ENCODE measurements around the gene ARHGEF12. TPM values are rescaled to one million over a fixed set of nuclear protein-coding genes. Genes with fewer than 3 reads are reported as not detected.
"Not testable (repeated sequence)": the region's sequence is repeated elsewhere in the genome, so short reads cannot be mapped to it uniquely, and the experiment has no call there.

Gene ARHGEF12
- total RNA-seq, 1 experiment from 2014 or later = 56.6 TPM

GRCh38 chr11:120492486-120492885 lies 156.3 kb downstream of the ARHGEF12 start:
- no peak for DNase-seq (ENCODE audit: low read depth)

- no peak for DNase-seq (ENCODE audit: low read depth)
Measured at GRCh38 chr11:120494595-120494994, 158.4 kb downstream of the ARHGEF12 start.

- DNase-seq (ENCODE audit: low read depth) = no peak
Measured at GRCh38 chr11:120499088-120499487, 162.9 kb downstream of the ARHGEF12 start.

- DNase-seq (ENCODE audit: low read depth) = no peak
Measured at GRCh38 chr11:120499859-120500258, 163.6 kb downstream of the ARHGEF12 start.

GRCh38 chr11:120500414-120501071 lies 164.3 kb downstream of the ARHGEF12 start:
- no peak for DNase-seq (ENCODE audit: low read depth)

GRCh38 chr11:120501440-120501839 lies 165.2 kb downstream of the ARHGEF12 start:
- DNase-seq (ENCODE audit: low read depth) = no peak

GRCh38 chr11:120501976-120502755 lies 166.0 kb downstream of the ARHGEF12 start:
- DNase-seq (ENCODE audit: low read depth) = no peak

GRCh38 chr11:120503529-120503928 lies 167.3 kb downstream of the ARHGEF12 start:
- DNase-seq (ENCODE audit: low read depth) = not testable (repeated sequence)

GRCh38 chr11:120505801-120506425 lies 169.7 kb downstream of the ARHGEF12 start:
- no peak for DNase-seq (ENCODE audit: low read depth)

GRCh38 chr11:120509346-120510053 lies 173.3 kb downstream of the ARHGEF12 start:
- DNase-seq (ENCODE audit: low read depth) = peak; percentile 39

GRCh38 chr11:120510406-120511115 lies 174.3 kb downstream of the ARHGEF12 start:
- no peak for DNase-seq (ENCODE audit: low read depth)

GRCh38 chr11:120511116-120511819 lies 175.1 kb downstream of the ARHGEF12 start, which contains the start of gene GRIK4:
TSS of gene GRIK4 (plus strand) at chr11:120511748. CDS start at chr11:120660319, 148,571 bp downstream.
- peak; percentile 73 for DNase-seq (ENCODE audit: low read depth)

- no peak for DNase-seq (ENCODE audit: low read depth)
Measured at GRCh38 chr11:120511820-120512738, 175.9 kb downstream of the ARHGEF12 start.

- DNase-seq (ENCODE audit: low read depth) = peak; percentile 34
Measured at GRCh38 chr11:120512739-120513435, 176.7 kb downstream of the ARHGEF12 start.

GRCh38 chr11:120513436-120514315 lies 177.5 kb downstream of the ARHGEF12 start:
- no peak for DNase-seq (ENCODE audit: low read depth)

GRCh38 chr11:120514541-120515121 lies 178.4 kb downstream of the ARHGEF12 start:
- DNase-seq (ENCODE audit: low read depth) = no peak

GRCh38 chr11:120515186-120515723 lies 179.0 kb downstream of the ARHGEF12 start:
- no peak for DNase-seq (ENCODE audit: low read depth)

Measured in M059J (cell line).